ENCODE results near the gene FSIP2.

The FSIP2 gene

GRCh38 chr2:185802926-185803325, 64.3 kb downstream of the FSIP2 start:
- no peak for DNase-seq (ENCODE audit: low spot score)
- TF ChIP-seq CTCF (IDR thresholded peaks at IDR 0.05; ENCODE audit: extremely low read depth, insufficient read depth, missing control alignments), result no peak
- in situ Hi-C loops (cut with MboI; ENCODE audit: low pct_unique_long_range_greater_than_20kb, low sequenced_read_pairs, unreplicated experiment), result no loop called here

- no peak for DNase-seq (ENCODE audit: low spot score)
- in situ Hi-C loops (cut with MboI; ENCODE audit: low pct_unique_long_range_greater_than_20kb, low sequenced_read_pairs, unreplicated experiment), result no loop called here
- TF ChIP-seq CTCF (IDR thresholded peaks at IDR 0.05; ENCODE audit: extremely low read depth, insufficient read depth, missing control alignments), result no peak
These were observed 68.2 kb downstream of the FSIP2 start for GRCh38 chr2:185806783-185807182.

GRCh38 chr2:185807351-185807750, 68.7 kb downstream of the FSIP2 start:
- TF ChIP-seq CTCF (IDR thresholded peaks at IDR 0.05; ENCODE audit: extremely low read depth, insufficient read depth, missing control alignments), result no peak
- DNase-seq (ENCODE audit: low spot score), result no peak
- in situ Hi-C loops (cut with MboI; ENCODE audit: low pct_unique_long_range_greater_than_20kb, low sequenced_read_pairs, unreplicated experiment), result no loop called here

- TF ChIP-seq CTCF (IDR thresholded peaks at IDR 0.05; ENCODE audit: extremely low read depth, insufficient read depth, missing control alignments), result no peak
- DNase-seq (ENCODE audit: low spot score), result no peak
- in situ Hi-C loops (cut with MboI; ENCODE audit: low pct_unique_long_range_greater_than_20kb, low sequenced_read_pairs, unreplicated experiment), result no loop called here
These were observed 73.0 kb downstream of the FSIP2 start for GRCh38 chr2:185811580-185811979.

GRCh38 chr2:185813707-185814106, 75.1 kb downstream of the FSIP2 start:
- TF ChIP-seq CTCF (IDR thresholded peaks at IDR 0.05; ENCODE audit: extremely low read depth, insufficient read depth, missing control alignments), result no peak
- in situ Hi-C loops (cut with MboI; ENCODE audit: low pct_unique_long_range_greater_than_20kb, low sequenced_read_pairs, unreplicated experiment), result no loop called here
- no peak for DNase-seq (ENCODE audit: low spot score)

GRCh38 chr2:185817991-185818390, 79.4 kb downstream of the FSIP2 start:
- TF ChIP-seq CTCF (IDR thresholded peaks at IDR 0.05; ENCODE audit: extremely low read depth, insufficient read depth, missing control alignments), result no peak
- in situ Hi-C loops (cut with MboI; ENCODE audit: low pct_unique_long_range_greater_than_20kb, low sequenced_read_pairs, unreplicated experiment), result no loop called here
- no peak for DNase-seq (ENCODE audit: low spot score)

GRCh38 chr2:185821467-185821866, 82.9 kb downstream of the FSIP2 start:
- in situ Hi-C loops (cut with MboI; ENCODE audit: low pct_unique_long_range_greater_than_20kb, low sequenced_read_pairs, unreplicated experiment), result no loop called here
- no peak for DNase-seq (ENCODE audit: low spot score)
- no peak for TF ChIP-seq CTCF (IDR thresholded peaks at IDR 0.05; ENCODE audit: extremely low read depth, insufficient read depth, missing control alignments)
